ENCODE results near the gene C2orf92.
"Not testable (repeated sequence)": the region's sequence is repeated elsewhere in the genome, so short reads cannot be mapped to it uniquely, and the experiment has no call there.

Gene C2orf92

GRCh38 chr2:97677480-97677879 lies 8.0 kb downstream of the C2orf92 start:
- no peaks in the 10 kb centered on the region for H3K36me3 ChIP-seq (ENCODE audit: insufficient read depth, insufficient read length, low read length)
- no peak for TF ChIP-seq YY1 (IDR thresholded peaks at IDR 0.05; ENCODE audit: insufficient read depth, insufficient read length)
- no peak for TF ChIP-seq SUZ12 (IDR thresholded peaks at IDR 0.05; ENCODE audit: extremely low read depth, insufficient read depth, insufficient read length)
- no peak for TF ChIP-seq ZNF274 (IDR thresholded peaks at IDR 0.05; ENCODE audit: low read depth, low read length)
- no peaks in the 10 kb centered on the region; the same call in 1 of the 2 replicates for H3K9me3 ChIP-seq (ENCODE audit: insufficient read depth, low read length)
- H3K4me3 ChIP-seq (ENCODE audit: insufficient read length, low read depth): no peak overlapping the region
- no peak overlapping the region for H3K9ac ChIP-seq (ENCODE audit: insufficient read length, low read depth)
- no peak for DNase-seq (ENCODE audit: low read depth, low spot score)
- no peaks in the 10 kb centered on the region for H3K27me3 ChIP-seq (ENCODE audit: insufficient read depth, insufficient read length)
- no peaks in the 10 kb centered on the region for H3K4me1 ChIP-seq (ENCODE audit: insufficient read depth, insufficient read length)

- no peaks in the 10 kb centered on the region for H3K36me3 ChIP-seq (ENCODE audit: insufficient read depth, insufficient read length, low read length)
- DNase-seq (ENCODE audit: low read depth, low spot score): no peak
- no peak overlapping the region for H3K9ac ChIP-seq (ENCODE audit: insufficient read length, low read depth)
- no peak overlapping the region for H3K4me3 ChIP-seq (ENCODE audit: insufficient read length, low read depth)
- H3K9me3 ChIP-seq (ENCODE audit: insufficient read depth, low read length): no peaks in the 10 kb centered on the region; the same call in 1 of the 2 replicates
- no peak for TF ChIP-seq SUZ12 (IDR thresholded peaks at IDR 0.05; ENCODE audit: extremely low read depth, insufficient read depth, insufficient read length)
- no peak for TF ChIP-seq YY1 (IDR thresholded peaks at IDR 0.05; ENCODE audit: insufficient read depth, insufficient read length)
- no peak for TF ChIP-seq ZNF274 (IDR thresholded peaks at IDR 0.05; ENCODE audit: low read depth, low read length)
- no peaks in the 10 kb centered on the region for H3K27me3 ChIP-seq (ENCODE audit: insufficient read depth, insufficient read length)
- no peaks in the 10 kb centered on the region for H3K4me1 ChIP-seq (ENCODE audit: insufficient read depth, insufficient read length)
Measured at GRCh38 chr2:97678298-97678697, 8.8 kb downstream of the C2orf92 start.

- DNase-seq (ENCODE audit: low read depth, low spot score); H3K27me3 ChIP-seq (ENCODE audit: insufficient read depth, insufficient read length); H3K4me1 ChIP-seq (ENCODE audit: insufficient read depth, insufficient read length); H3K9me3 ChIP-seq (ENCODE audit: insufficient read depth, low read length); H3K9ac ChIP-seq (ENCODE audit: insufficient read length, low read depth); H3K36me3 ChIP-seq (ENCODE audit: insufficient read depth, insufficient read length, low read length); H3K4me3 ChIP-seq (ENCODE audit: insufficient read length, low read depth): not testable (repeated sequence)
Measured at GRCh38 chr2:97687235-97687634, 17.7 kb downstream of the C2orf92 start.

- Histone ChIP-seq H3K9me3 (ENCODE audit: insufficient read depth, low read length) (peaks cover 5% of the 10 kb centered on the region), H3K36me3 (ENCODE audit: insufficient read depth, insufficient read length, low read length) (no peaks in the 10 kb centered on the region), H3K9ac (ENCODE audit: insufficient read length, low read depth) (no peak overlapping the region), H3K4me3 (ENCODE audit: insufficient read length, low read depth) (no peak overlapping the region), H3K4me1 (ENCODE audit: insufficient read depth, insufficient read length) (peaks cover 3% of the 10 kb centered on the region), H3K27me3 (ENCODE audit: insufficient read depth, insufficient read length) (no peaks in the 10 kb centered on the region)
- DNase-seq (ENCODE audit: low read depth, low spot score): no peak
- TF ChIP-seq YY1 (IDR thresholded peaks at IDR 0.05; ENCODE audit: insufficient read depth, insufficient read length) (no peak), SUZ12 (IDR thresholded peaks at IDR 0.05; ENCODE audit: extremely low read depth, insufficient read depth, insufficient read length) (no peak), ZNF274 (IDR thresholded peaks at IDR 0.05; ENCODE audit: low read depth, low read length) (no peak)
Measured at GRCh38 chr2:97688062-97688827, 18.7 kb downstream of the C2orf92 start.

GRCh38 chr2:97691166-97691565 lies 21.7 kb downstream of the C2orf92 start:
- TF ChIP-seq ZNF274 (IDR thresholded peaks at IDR 0.05; ENCODE audit: low read depth, low read length) (no peak), YY1 (IDR thresholded peaks at IDR 0.05; ENCODE audit: insufficient read depth, insufficient read length) (no peak), SUZ12 (IDR thresholded peaks at IDR 0.05; ENCODE audit: extremely low read depth, insufficient read depth, insufficient read length) (no peak)
- H3K9me3 ChIP-seq (ENCODE audit: insufficient read depth, low read length): peaks cover 11% of the 10 kb centered on the region; the same call in 1 of the 2 replicates
- peak; percentile 76 for DNase-seq (ENCODE audit: low read depth, low spot score)
- H3K4me1 ChIP-seq (ENCODE audit: insufficient read depth, insufficient read length): peaks cover 3% of the 10 kb centered on the region
- no peaks in the 10 kb centered on the region for H3K27me3 ChIP-seq (ENCODE audit: insufficient read depth, insufficient read length)
- H3K4me3 ChIP-seq (ENCODE audit: insufficient read length, low read depth): no peak overlapping the region
- H3K9ac ChIP-seq (ENCODE audit: insufficient read length, low read depth): no peak overlapping the region
- H3K36me3 ChIP-seq (ENCODE audit: insufficient read depth, insufficient read length, low read length): no peaks in the 10 kb centered on the region

GRCh38 chr2:97693476-97693875 lies 24.0 kb downstream of the C2orf92 start:
- TF ChIP-seq YY1 (IDR thresholded peaks at IDR 0.05; ENCODE audit: insufficient read depth, insufficient read length) (no peak), ZNF274 (IDR thresholded peaks at IDR 0.05; ENCODE audit: low read depth, low read length) (no peak), SUZ12 (IDR thresholded peaks at IDR 0.05; ENCODE audit: extremely low read depth, insufficient read depth, insufficient read length) (no peak)
- H3K9me3 ChIP-seq (ENCODE audit: insufficient read depth, low read length): peaks cover 11% of the 10 kb centered on the region; the same call in 1 of the 2 replicates
- peaks cover 3% of the 10 kb centered on the region for H3K4me1 ChIP-seq (ENCODE audit: insufficient read depth, insufficient read length)
- no peaks in the 10 kb centered on the region for H3K36me3 ChIP-seq (ENCODE audit: insufficient read depth, insufficient read length, low read length)
- H3K4me3 ChIP-seq (ENCODE audit: insufficient read length, low read depth): no peak overlapping the region
- no peak for DNase-seq (ENCODE audit: low read depth, low spot score)
- no peak overlapping the region for H3K9ac ChIP-seq (ENCODE audit: insufficient read length, low read depth)
- no peaks in the 10 kb centered on the region for H3K27me3 ChIP-seq (ENCODE audit: insufficient read depth, insufficient read length)

- Histone ChIP-seq H3K9ac (ENCODE audit: insufficient read length, low read depth) (no peak overlapping the region), H3K4me3 (ENCODE audit: insufficient read length, low read depth) (no peak overlapping the region)
- no peak for TF ChIP-seq ZNF274 (IDR thresholded peaks at IDR 0.05; ENCODE audit: low read depth, low read length)
- no peak for TF ChIP-seq YY1 (IDR thresholded peaks at IDR 0.05; ENCODE audit: insufficient read depth, insufficient read length)
- TF ChIP-seq SUZ12 (IDR thresholded peaks at IDR 0.05; ENCODE audit: extremely low read depth, insufficient read depth, insufficient read length): no peak
Measured at GRCh38 chr2:97695744-97696143, 26.2 kb downstream of the C2orf92 start.

More at GRCh38 chr2:97695744-97696143, 26.2 kb downstream of the C2orf92 start:
- no peak for DNase-seq (ENCODE audit: low read depth, low spot score)
- Histone ChIP-seq H3K9me3 (ENCODE audit: insufficient read depth, low read length) (peaks cover 11% of the 10 kb centered on the region; the same call in 1 of the 2 replicates), H3K4me1 (ENCODE audit: insufficient read depth, insufficient read length) (peaks cover 3% of the 10 kb centered on the region), H3K36me3 (ENCODE audit: insufficient read depth, insufficient read length, low read length) (no peaks in the 10 kb centered on the region), H3K27me3 (ENCODE audit: insufficient read depth, insufficient read length) (no peaks in the 10 kb centered on the region)

Data from NT2/D1 (cell line).